ENCODE measurements around the gene FAM200B.

Gene FAM200B

GRCh38 chr4:15668566-15669435 is 12.8 kb upstream of the FAM200B start:
- DNase-seq: no peak

GRCh38 chr4:15670576-15670975 is 11.1 kb upstream of the FAM200B start:
- DNase-seq: no peak

- DNase-seq: no peak
Measured at GRCh38 chr4:15672101-15672500, 9.5 kb upstream of the FAM200B start.

- no peak for DNase-seq
Measured at GRCh38 chr4:15673337-15673736, 8.3 kb upstream of the FAM200B start.

- no peak for DNase-seq
Measured at GRCh38 chr4:15674046-15674445, 7.6 kb upstream of the FAM200B start.

GRCh38 chr4:15674926-15675325 is 6.7 kb upstream of the FAM200B start:
- no peak for DNase-seq

- DNase-seq: no peak
Measured at GRCh38 chr4:15675356-15675755, 6.3 kb upstream of the FAM200B start.

GRCh38 chr4:15676039-15676438 is 5.6 kb upstream of the FAM200B start:
- DNase-seq: no peak

GRCh38 chr4:15676899-15677298 is 4.7 kb upstream of the FAM200B start:
- DNase-seq: no peak

- DNase-seq: no peak
Measured at GRCh38 chr4:15677507-15677988, 4.1 kb upstream of the FAM200B start.

- no peak for DNase-seq
Measured at GRCh38 chr4:15681067-15681371, 608 bp upstream of the FAM200B start.

GRCh38 chr4:15682242-15683142 is 865 bp downstream of the FAM200B start:
- no peak for DNase-seq

GRCh38 chr4:15683143-15683495 is 1.5 kb downstream of the FAM200B start:
- DNase-seq: no peak

GRCh38 chr4:15684498-15684897 is 2.9 kb downstream of the FAM200B start:
- no peak for DNase-seq

GRCh38 chr4:15688051-15688450 is 6.4 kb downstream of the FAM200B start:
- no peak for DNase-seq

GRCh38 chr4:15689540-15689939 is 7.9 kb downstream of the FAM200B start:
- no peak for DNase-seq

- no peak for DNase-seq
Measured at GRCh38 chr4:15690020-15690809, 8.6 kb downstream of the FAM200B start.

GRCh38 chr4:15691346-15692135 is 9.9 kb downstream of the FAM200B start:
- DNase-seq: no peak

GRCh38 chr4:15692602-15693001 is 11.0 kb downstream of the FAM200B start:
- DNase-seq: no peak

- DNase-seq: no peak
Measured at GRCh38 chr4:15694431-15694830, 12.8 kb downstream of the FAM200B start.

- DNase-seq: no peak
Measured at GRCh38 chr4:15695240-15695699, 13.6 kb downstream of the FAM200B start.

- no peak for DNase-seq
Measured at GRCh38 chr4:15695729-15696128, 14.1 kb downstream of the FAM200B start.

Data from stimulated activated naive CD4-positive, alpha-beta T cell treated with Interleukin-2 at 50 U/mL for 16 hours (primary cell).